Stimulated activated CD8-positive, alpha-beta memory T cell treated with anti-CD3 and anti-CD28 coated beads, Interleukin-15, amount 100 ng/mL, for 24 hours (primary cell): ENCODE results near the gene TMPO.
A peak's percentile ranks its signal among the peaks of the same experiment; 100 is the strongest.
"Not testable (repeated sequence)": the region's sequence is repeated elsewhere in the genome, so short reads cannot be mapped to it uniquely, and the experiment has no call there.

Source experiments
- DNase-seq: peaks from one replicate; pipeline ENCODE4 v3.0.0-alpha.2; 2020; ENCODE audit warnings: low read depth

Gene TMPO

GRCh38 chr12:98511806-98512205, 3.6 kb upstream of the TMPO start:
- DNase-seq = not testable (repeated sequence)

GRCh38 chr12:98513379-98514322, 1.7 kb upstream of the TMPO start:
- DNase-seq = no peak

- no peak for DNase-seq
Measured at GRCh38 chr12:98514982-98515286, 456 bp upstream of the TMPO start.

- peak; percentile 54 for DNase-seq
Measured at GRCh38 chr12:98516111-98516873, 902 bp downstream of the TMPO start.

- no peak for DNase-seq
Measured at GRCh38 chr12:98519257-98519907, 4.0 kb downstream of the TMPO start.

GRCh38 chr12:98530068-98530467, 14.7 kb downstream of the TMPO start:
- DNase-seq = no peak

GRCh38 chr12:98532687-98533304, 17.4 kb downstream of the TMPO start:
- no peak for DNase-seq

GRCh38 chr12:98533723-98534251, 18.4 kb downstream of the TMPO start:
- no peak for DNase-seq

- DNase-seq = no peak
Measured at GRCh38 chr12:98538031-98538430, 22.6 kb downstream of the TMPO start.

- DNase-seq = no peak
Measured at GRCh38 chr12:98543701-98544100, 28.3 kb downstream of the TMPO start.

GRCh38 chr12:98544751-98545150, 29.4 kb downstream of the TMPO start:
- no peak for DNase-seq

GRCh38 chr12:98549371-98550110, 34.2 kb downstream of the TMPO start:
- no peak for DNase-seq

GRCh38 chr12:98551787-98552186, 36.4 kb downstream of the TMPO start:
- no peak for DNase-seq

- not testable (repeated sequence) for DNase-seq
Measured at GRCh38 chr12:98558097-98558496, 42.7 kb downstream of the TMPO start.

- DNase-seq = no peak
Measured at GRCh38 chr12:98559666-98560065, 44.3 kb downstream of the TMPO start.

- DNase-seq = no peak
Measured at GRCh38 chr12:98561846-98562245, 46.5 kb downstream of the TMPO start.

GRCh38 chr12:98572010-98572409, 56.6 kb downstream of the TMPO start:
- DNase-seq = no peak

GRCh38 chr12:98574110-98574509, 58.7 kb downstream of the TMPO start:
- no peak for DNase-seq

- no peak for DNase-seq
Measured at GRCh38 chr12:98575013-98575412, 59.6 kb downstream of the TMPO start.

- DNase-seq = not testable (repeated sequence)
Measured at GRCh38 chr12:98576795-98577194, 61.4 kb downstream of the TMPO start.

- DNase-seq = no peak
Measured at GRCh38 chr12:98578392-98578791, 63.0 kb downstream of the TMPO start.
